SIG-M5 (cell line): ENCODE results near the gene SYCE3.

Experiments
- DNase-seq: peaks from one replicate; lab custom pipeline; 2025; lab: John Stamatoyannopoulos, UW

Gene SYCE3

DNA sequence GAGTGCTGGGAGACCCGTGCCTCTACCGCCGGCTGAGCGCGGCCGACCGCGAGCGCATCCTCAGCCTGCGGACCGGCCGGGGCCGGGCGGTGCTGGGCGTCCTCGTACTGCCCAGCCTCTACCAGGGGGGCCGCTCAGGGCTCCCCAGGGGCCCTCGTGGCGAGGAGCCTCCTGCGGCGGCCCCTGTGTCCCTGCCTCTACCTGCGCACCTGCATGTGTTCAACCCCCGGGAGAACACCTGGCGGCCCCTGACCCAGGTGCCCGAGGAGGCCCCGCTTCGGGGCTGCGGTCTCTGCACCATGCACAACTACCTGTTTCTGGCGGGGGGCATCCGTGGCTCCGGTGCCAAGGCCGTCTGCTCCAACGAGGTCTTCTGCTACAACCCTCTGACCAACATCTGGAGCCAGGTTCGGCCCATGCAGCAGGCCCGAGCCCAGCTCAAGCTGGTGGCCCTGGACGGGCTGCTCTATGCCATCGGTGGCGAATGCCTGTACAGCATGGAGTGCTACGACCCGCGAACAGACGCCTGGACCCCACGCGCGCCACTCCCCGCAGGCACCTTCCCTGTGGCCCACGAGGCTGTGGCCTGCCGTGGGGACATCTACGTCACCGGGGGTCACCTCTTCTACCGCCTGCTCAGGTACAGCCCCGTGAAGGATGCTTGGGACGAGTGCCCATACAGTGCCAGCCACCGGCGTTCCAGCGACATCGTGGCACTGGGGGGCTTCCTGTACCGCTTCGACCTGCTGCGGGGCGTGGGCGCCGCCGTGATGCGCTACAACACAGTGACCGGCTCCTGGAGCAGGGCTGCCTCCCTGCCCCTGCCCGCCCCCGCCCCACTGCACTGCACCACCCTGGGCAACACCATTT, 13.6 kb downstream of the SYCE3 start:
- DNase-seq, result no peak

DNA sequence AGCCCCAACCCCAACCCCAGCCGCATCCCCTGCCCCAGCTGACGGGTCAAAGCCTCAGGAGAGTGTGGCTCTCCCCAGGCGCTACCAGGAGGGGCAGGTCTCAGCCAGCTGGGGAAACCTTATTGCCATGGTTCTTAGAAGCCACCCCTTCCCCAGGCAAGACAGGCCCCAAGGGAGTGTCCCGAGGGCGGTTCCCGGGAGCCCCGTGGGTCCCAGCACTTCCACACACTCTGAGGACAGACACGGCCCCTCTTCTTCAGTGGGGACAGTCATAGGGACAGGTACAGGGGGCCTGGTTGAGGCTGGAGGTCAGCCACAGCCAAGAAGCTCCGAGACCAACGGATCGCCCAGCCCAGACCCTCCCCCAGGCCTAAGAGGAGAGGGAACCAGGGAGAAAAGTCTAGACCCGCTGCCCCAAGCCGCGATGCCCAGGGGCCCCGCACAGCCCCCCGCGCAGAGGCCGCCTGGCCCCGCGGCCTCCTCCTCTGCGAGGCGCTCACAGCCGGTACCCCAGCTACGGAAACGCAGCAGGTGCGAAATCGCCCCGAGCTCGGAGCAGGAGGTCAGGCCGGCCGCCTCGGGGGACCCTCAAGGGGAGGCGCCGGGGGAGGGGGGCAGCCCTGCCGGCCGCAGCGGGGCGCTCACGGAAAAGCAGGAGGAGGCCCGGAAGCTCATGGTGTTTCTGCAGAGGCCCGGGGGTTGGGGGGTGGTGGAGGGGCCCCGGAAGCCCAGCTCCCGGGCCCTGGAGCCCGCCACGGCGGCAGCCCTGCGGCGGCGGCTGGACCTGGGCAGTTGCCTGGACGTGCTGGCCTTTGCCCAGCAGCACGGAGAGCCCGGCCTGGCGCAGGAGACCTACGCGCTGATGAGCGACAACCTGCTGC, 14.4 kb downstream of the SYCE3 start:
- no peak for DNase-seq

DNA sequence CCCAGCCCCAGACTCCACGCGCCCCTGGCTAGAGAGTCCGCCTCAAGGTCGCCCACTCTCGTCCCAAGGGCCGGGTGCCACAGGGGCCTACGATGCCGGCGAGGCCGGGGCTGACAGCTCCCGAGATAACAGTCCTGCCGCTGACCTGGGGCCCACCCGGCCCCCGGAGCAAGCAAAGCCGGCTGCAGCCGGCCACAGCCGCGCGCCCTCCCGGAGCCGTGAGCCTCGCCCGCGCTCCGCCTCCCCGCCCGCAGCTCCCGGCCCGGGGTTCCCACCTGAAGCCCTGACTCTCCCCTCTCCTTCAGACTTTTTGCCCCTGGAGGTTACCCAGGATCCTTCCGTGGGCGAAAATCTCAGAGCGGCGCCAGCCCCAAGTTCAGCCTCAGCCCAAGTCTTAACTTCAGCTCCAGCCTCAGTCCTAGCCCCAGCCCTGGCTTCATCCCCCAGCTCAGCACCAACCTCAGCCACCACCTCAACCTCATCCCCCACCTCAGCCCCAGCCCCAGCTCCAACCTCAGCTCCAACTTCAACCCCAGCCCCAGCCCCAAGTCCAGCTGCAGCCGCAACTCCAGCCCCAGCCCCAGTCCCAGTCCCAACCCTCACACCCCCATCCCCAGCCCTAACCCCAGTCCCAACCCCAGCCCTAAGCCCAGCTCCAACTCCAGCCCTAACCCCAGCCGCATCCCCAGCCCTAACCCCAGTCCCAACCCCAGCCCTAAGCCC, 15.3 kb downstream of the SYCE3 start:
- DNase-seq, result no peak

GRCh38 chr22:50546326-50547262, 16.1 kb downstream of the SYCE3 start:
- DNase-seq, result no peak

DNA sequence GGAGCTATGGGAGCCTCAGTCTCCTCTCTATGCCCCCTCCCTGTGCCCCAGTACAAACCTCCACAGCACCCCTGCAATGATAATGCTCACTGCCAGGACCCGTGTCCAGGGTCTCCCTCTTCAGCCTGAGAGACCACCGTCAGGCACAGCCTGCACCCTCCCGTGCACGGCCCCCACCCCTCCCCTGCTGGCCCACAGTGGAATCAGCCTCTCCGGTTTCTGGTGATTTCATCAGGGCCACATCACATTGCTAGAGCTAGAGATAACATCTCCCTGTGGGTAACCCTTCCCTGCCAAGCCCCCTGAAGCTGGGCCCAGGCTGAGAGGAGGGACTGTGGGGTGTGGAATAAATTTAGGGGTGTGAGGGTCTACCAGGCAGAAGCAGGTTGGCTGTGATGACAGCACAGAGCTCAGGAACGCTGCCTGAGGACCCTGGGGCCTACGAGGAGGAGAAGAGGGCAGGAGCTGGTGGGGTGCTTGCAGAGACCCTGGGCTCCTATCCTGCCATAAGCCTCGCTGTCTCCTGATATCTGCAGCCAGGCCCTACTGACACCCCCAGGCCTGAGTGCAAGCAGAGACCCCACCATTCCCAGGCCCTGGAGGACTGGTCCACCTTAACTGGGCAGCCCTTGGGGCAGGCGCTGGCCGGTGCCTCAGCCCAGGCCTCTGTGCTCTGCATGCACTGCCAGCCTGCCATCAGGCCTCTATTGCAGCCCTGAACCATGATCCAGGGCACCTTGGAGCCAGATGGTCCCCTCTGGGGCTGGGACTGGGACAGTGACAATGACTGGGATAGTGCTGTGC, 17.0 kb downstream of the SYCE3 start, which contains the start of gene KLHDC7B:
TSS of gene KLHDC7B (plus strand) at position 378 of the 804 bp plus-strand sequence. CDS start at position 723, 345 bp downstream.
- DNase-seq, result no peak

GRCh38 chr22:50544746-50545253, 17.9 kb downstream of the SYCE3 start:
- DNase-seq, result no peak

GRCh38 chr22:50544078-50544745, 18.5 kb downstream of the SYCE3 start:
- DNase-seq, result no peak

DNA sequence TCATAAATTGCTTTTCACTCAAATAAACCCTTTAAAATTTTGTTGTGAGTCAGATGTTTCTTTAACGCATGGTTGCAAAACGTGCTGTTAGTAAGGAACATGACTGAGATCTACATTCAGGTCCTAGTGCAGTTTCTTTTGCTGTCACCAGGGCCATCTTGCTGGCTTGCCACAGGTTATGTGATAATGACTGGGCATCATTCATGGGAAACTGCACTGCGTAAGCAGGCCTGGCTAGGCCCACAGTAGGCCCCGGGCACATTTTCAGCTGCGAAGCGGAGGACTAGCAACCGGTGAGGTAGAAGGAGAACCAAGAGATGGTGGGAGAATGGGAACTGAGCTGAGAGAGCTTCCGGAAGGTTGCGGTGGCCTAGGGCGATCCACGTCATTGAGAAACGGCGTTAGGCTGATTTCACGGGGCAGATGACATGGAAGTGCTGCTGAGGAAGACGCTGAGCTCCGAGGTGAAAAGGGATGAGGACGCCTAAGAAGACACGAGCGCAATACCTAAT, 20.2 kb downstream of the SYCE3 start:
- peak; percentile 75 for DNase-seq

DNA sequence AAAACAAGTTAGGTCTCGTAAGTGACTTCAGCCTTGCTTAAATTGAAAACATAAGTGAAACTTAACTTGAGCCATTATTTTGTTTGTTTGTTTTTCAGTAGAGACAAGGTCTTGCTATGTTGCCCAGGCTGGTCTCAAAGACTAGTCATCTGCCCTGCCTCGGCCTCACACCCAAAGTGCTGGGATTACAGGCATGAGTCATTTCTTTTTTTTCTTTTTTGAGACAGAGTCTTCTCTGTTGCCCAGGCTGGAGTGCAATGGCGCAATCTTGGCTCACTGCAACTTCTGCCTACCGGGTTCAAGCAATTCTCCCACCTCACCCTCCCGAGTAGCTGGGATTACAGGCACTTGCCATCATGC, 21.1 kb downstream of the SYCE3 start:
- peak; percentile 50 for DNase-seq

DNA sequence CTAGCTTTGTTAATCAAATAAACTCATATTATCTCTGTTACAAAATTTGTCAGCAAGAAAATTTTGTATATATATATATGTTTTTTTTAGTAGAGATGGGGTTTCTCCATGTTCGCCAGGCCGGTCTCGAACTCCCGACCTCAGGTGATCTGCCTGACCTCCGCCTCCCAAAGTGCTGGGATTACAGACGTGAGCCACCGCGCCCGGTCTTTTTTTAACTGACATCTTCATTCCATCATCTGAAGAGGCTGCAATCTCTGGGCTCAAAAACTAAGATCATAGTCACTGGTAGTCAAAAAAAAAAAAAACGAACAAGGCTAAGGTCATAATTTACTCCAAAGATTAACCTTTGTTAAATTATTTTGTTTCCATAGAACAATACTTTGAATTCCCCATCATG, 22.3 kb downstream of the SYCE3 start:
- no peak for DNase-seq

- no peak for DNase-seq
These were observed 25.0 kb downstream of the SYCE3 start for GRCh38 chr22:50537765-50538164.

DNA sequence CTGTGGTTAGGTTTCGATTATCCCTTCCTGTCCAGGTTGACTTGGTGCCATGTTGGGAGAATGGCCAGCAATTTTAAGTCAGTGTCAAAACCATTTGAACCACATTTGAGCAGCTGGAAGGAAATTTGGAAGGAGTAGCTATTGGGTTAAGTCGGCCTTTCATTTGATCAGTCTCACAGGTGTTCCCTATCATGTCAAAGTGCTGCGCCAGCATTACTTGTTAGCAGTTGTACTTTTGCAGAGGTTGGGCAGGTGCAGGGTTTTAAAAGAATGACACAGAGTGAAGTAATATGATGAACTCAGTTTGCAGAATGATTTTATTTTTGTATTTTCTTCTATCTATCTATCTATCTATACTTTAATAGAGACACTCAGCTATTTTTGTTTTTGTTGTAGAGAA, 26.5 kb downstream of the SYCE3 start:
- DNase-seq, result no peak

DNA sequence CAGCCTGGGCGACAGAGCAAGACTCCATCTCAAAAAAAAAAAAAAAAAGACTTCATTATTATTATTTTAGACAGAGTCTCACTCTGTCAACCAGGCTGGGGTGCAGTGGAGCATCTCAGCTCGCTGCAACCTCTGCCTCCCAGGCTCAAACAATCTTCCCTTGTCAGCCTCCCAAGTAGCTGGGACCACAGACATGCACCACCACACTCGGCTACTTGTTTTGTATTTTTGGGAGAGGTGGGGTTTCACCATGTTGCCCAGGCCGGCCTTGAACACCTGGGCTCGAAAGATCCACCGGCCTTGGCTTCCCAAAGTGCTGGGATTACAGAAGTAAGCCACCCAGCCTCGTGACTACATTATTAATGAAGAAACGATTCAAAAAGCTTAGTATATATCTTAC, 27.6 kb downstream of the SYCE3 start:
- no peak for DNase-seq

DNA sequence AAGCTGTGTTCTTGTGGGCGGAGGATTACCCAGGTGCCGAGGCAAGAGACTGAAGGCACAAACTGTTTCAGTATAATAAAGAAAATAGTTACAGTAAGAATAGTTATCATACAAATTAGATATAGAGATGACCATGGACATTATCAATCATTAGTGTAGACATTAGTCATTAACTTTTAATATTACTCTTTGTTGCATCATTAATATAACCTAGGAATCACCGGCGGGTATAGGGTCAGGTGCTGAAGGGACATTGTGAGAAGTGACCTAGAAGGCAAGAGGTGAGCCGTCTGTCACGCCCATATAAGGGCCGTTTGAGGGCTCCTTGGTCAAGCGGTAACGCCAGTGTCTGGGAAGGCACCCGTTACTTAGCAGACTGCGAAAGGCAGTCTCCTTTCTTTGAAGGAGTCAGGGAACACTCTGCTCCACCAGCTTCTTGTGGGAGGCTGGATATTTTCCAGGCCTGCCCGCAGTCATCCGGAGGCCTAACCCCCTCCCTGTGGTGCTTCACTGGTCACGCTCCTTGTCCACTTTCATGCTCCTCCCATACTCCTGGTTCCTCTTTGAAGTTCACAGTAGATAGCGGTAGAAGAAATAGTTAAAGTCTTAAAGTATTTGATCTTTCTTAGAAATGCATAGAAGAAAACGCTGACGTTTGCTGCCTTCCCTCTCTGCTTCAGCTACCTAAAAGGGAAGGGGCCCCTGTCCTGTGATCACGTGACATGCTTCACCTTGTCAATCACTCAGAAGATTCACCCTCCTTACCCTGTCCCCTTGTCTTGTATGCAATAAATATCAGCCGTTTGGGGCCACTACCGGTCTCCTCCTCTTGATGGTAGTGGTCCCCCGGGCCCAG, 28.6 kb downstream of the SYCE3 start:
- DNase-seq, result peak; percentile 49

- DNase-seq, result no peak
These were observed 29.6 kb downstream of the SYCE3 start for GRCh38 chr22:50532824-50533796.

GRCh38 chr22:50531962-50532674, 30.6 kb downstream of the SYCE3 start:
- no peak for DNase-seq
